ENCODE data around the gene RNF182. TPM values are rescaled to one million over a fixed set of nuclear protein-coding genes. Genes with fewer than 3 reads are reported as not detected.
A peak's percentile ranks its signal among the peaks of the same experiment; 100 is the strongest.

RNF182 gene
- total RNA-seq, 1 donor from 2014 or later: 3.0 TPM

- Histone ChIP-seq H3K4me3 (no peak overlapping the region), H3K4me1 (no peaks in the 10 kb centered on the region), H3K9me3 (no peaks in the 10 kb centered on the region), H3K36me3 (no peaks in the 10 kb centered on the region), H3K27ac (no peak overlapping the region), H3K27me3 (no peaks in the 10 kb centered on the region)
- TF ChIP-seq, protein P1, sequence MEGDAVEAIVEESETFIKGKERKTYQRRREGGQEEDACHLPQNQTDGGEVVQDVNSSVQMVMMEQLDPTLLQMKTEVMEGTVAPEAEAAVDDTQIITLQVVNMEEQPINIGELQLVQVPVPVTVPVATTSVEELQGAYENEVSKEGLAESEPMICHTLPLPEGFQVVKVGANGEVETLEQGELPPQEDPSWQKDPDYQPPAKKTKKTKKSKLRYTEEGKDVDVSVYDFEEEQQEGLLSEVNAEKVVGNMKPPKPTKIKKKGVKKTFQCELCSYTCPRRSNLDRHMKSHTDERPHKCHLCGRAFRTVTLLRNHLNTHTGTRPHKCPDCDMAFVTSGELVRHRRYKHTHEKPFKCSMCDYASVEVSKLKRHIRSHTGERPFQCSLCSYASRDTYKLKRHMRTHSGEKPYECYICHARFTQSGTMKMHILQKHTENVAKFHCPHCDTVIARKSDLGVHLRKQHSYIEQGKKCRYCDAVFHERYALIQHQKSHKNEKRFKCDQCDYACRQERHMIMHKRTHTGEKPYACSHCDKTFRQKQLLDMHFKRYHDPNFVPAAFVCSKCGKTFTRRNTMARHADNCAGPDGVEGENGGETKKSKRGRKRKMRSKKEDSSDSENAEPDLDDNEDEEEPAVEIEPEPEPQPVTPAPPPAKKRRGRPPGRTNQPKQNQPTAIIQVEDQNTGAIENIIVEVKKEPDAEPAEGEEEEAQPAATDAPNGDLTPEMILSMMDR (IDR thresholded peaks at IDR 0.05): no peak
- intact Hi-C loops (cut with DNase I): no loop called here
- no peak for DNase-seq (ENCODE audit: low spot score in 2 of 2)
Observed at GRCh38 chr6:13907001-13907350, 17.8 kb upstream of the RNF182 start.

DNA sequence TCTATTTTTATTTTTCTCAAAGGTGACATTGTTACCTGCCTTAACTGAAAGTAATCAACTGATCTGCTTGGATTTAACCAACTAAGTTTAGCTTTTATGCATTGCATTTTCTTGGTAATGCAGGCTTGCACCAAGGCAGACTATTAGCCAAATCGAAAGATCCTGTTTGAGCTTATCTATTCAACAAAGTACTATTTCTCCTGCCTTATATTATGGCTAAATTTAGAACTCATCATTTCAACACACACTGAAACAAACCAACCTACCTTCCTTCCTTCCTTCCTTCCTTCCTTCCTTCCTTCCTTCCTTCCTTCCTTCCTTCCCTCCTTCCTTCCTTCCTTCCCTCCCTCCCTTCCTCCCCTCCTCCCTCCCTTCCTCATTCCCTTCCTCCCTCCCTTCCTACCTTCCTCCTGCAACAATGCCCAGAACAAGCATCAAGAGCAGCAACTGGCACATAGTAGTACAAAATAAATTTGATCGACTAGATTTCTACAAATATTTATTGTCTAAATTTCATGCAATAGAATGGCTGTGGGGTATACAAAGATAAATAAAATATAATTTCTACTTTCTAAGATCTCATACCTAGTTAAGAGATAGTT, 17.0 kb upstream of the RNF182 start:
- no peaks in the 10 kb centered on the region for H3K4me1 ChIP-seq
- H3K36me3 ChIP-seq: no peaks in the 10 kb centered on the region
- no peak for DNase-seq (ENCODE audit: low spot score in 2 of 2)
- H3K27ac ChIP-seq: no peak overlapping the region
- TF ChIP-seq, protein P1 (IDR thresholded peaks at IDR 0.05): no peak
- H3K9me3 ChIP-seq: no peaks in the 10 kb centered on the region
- H3K27me3 ChIP-seq: no peaks in the 10 kb centered on the region
- H3K4me3 ChIP-seq: no peak overlapping the region
- intact Hi-C loops (cut with DNase I): loop anchor here (2.0 kb wide), 1 partner anchor 237 kb away; no protein-coding TSS in a partner anchor

DNA sequence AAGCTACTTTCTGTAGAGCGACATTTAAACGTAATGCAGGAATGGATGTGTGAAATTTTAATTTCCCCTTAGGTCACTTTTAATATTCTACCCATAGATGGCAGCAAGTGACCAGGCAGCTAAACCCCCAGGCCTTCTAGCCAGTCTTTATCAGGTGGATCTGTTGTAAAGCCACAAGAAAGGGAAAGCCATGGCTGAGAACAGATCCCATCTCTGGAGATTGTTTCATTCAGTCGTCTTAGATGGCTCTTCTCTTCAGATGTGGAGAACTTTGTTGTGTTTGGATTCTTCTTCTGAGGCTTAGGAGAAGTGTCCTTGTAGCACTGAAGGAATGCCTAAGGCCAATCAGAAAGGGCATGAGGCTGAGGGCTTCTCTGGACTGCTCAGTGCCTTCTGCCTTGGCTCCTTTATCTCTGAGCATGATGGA, 15.8 kb upstream of the RNF182 start:
- Histone ChIP-seq H3K27ac (no peak overlapping the region), H3K36me3 (no peaks in the 10 kb centered on the region), H3K4me1 (no peaks in the 10 kb centered on the region), H3K9me3 (no peaks in the 10 kb centered on the region), H3K27me3 (no peaks in the 10 kb centered on the region), H3K4me3 (no peak overlapping the region)
- intact Hi-C loops (cut with DNase I): loop anchor here (1.0 to 2.0 kb wide), 2 partner anchors 157 to 236 kb away; no protein-coding TSS in a partner anchor
- TF ChIP-seq, protein P1 (IDR thresholded peaks at IDR 0.05): peak; percentile 65 to 78 (median 71)
- DNase-seq (ENCODE audit: low spot score in 2 of 2): no peak

GRCh38 chr6:13910443-13910842, 14.3 kb upstream of the RNF182 start:
- no peaks in the 10 kb centered on the region for H3K27me3 ChIP-seq
- no peak for DNase-seq (ENCODE audit: low spot score in 2 of 2)
- intact Hi-C loops (cut with DNase I): no loop called here
- H3K9me3 ChIP-seq: no peaks in the 10 kb centered on the region
- no peaks in the 10 kb centered on the region for H3K4me1 ChIP-seq
- TF ChIP-seq, protein P1 (IDR thresholded peaks at IDR 0.05): no peak
- no peak overlapping the region for H3K27ac ChIP-seq
- no peak overlapping the region for H3K4me3 ChIP-seq
- H3K36me3 ChIP-seq: no peaks in the 10 kb centered on the region

DNA sequence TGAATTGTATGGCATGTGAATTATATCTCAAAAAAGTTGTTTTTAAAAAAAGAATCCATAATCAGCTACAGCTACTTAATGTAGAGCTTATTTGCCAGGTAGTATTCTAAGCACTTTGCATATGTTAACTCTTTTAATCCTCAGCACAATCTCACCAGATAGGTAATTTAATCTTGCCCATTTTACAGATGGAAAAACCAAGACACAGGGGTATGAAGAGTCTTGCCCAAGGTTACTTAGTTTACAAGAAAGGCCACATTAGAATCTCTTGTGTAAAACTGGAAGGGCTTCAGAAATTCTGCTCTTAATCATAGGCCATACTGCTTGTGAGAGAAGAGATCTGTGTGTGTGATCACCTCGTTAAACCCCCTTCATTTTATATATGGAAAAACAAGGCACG, 13.4 kb upstream of the RNF182 start:
- no peak for DNase-seq (ENCODE audit: low spot score in 2 of 2)
- H3K36me3 ChIP-seq: no peaks in the 10 kb centered on the region
- TF ChIP-seq, protein P1 (IDR thresholded peaks at IDR 0.05): no peak
- no peaks in the 10 kb centered on the region for H3K9me3 ChIP-seq
- H3K27ac ChIP-seq: no peak overlapping the region
- no peak overlapping the region for H3K4me3 ChIP-seq
- H3K4me1 ChIP-seq: no peaks in the 10 kb centered on the region
- intact Hi-C loops (cut with DNase I): no loop called here
- no peaks in the 10 kb centered on the region for H3K27me3 ChIP-seq
